PC-3 (cell line): Measurements from ENCODE around the gene SCAMP3. TPM values are rescaled to one million over a fixed set of nuclear protein-coding genes. Genes with fewer than 3 reads are reported as not detected.
"Not testable (repeated sequence)": the region's sequence is repeated elsewhere in the genome, so short reads cannot be mapped to it uniquely, and the experiment has no call there.

Experiments
- ATAC-seq: fragments of 200-7000 bp; cut with Tn5 transposase; 2 replicates; pipeline ENCODE4 v1.9.1; 2020; ENCODE audit warnings: mild to moderate bottlenecking, moderate library complexity
- BruUV-seq: library from RNA; stranded (reverse); fragments of 400-500 nt; replicated peaks from 2 replicates; lab custom pipeline; 2021; lab: Mats Ljungman, UMichigan
- CTCF ChIA-PET: fragments of 300-600 bp; sonication (Branson Sonifier 250); formaldehyde crosslinking; loops from one replicate; lab custom pipeline; 2022; ENCODE audit warnings: antibody characterized with exemption; lab: Charles Lee
- POLR2A ChIA-PET: fragments of 300-600 bp; sonication (Branson Sonifier 250); formaldehyde crosslinking; loops from one replicate; lab custom pipeline; 2022; ENCODE audit warnings: antibody characterized with exemption; ENCODE audit not compliant: unreplicated experiment; lab: Charles Lee
- DNase-seq: peaks from one replicate; pipeline ENCODE4 v3.0.0-alpha.2; 2015
- H2AFZ ChIP-seq: fragments of 300-600 bp; sonication (generic); 2 replicates; pipeline ENCODE4 v1.6.0; 2016; ENCODE audit warnings: antibody characterized with exemption, low read length
- H3F3A ChIP-seq: fragments of 300-600 bp; sonication (generic); one replicate; pipeline ENCODE4 v1.6.0; 2017; ENCODE audit warnings: antibody characterized with exemption, low read length, control low read depth, mild to moderate bottlenecking; ENCODE audit not compliant: unreplicated experiment
- H3K27ac ChIP-seq: fragments of 300-600 bp; sonication (generic); 2 replicates; pipeline ENCODE4 v1.5.1; 2016; ENCODE audit warnings: mild to moderate bottlenecking, low read length
- H3K27me3 ChIP-seq: fragments of 300-600 bp; sonication (generic); 2 replicates; pipeline ENCODE4 v1.6.1; 2016; ENCODE audit warnings: low read length, mixed read lengths
- H3K36me3 ChIP-seq: fragments of 300-600 bp; sonication (generic); 2 replicates; pipeline ENCODE4 v1.6.1; 2016; ENCODE audit warnings: low read depth, mixed run types, low read length, mixed read lengths
- H3K4me1 ChIP-seq: fragments of 300-600 bp; sonication (generic); 2 replicates; pipeline ENCODE4 v1.5.1; 2016; ENCODE audit warnings: low read length; ENCODE audit not compliant: insufficient read depth
- H3K4me2 ChIP-seq: fragments of 300-600 bp; sonication (generic); 2 replicates; pipeline ENCODE4 v1.6.0; 2016; ENCODE audit warnings: low read length
- H3K4me3 ChIP-seq: fragments of 300-600 bp; sonication (generic); 2 replicates; pipeline ENCODE4 v1.5.1; 2016; ENCODE audit warnings: mild to moderate bottlenecking, low read length, mixed read lengths
- H3K79me2 ChIP-seq: fragments of 300-600 bp; sonication (generic); 2 replicates; pipeline ENCODE4 v1.6.1; 2017; ENCODE audit warnings: low read length, mixed read lengths
- H3K9ac ChIP-seq: fragments of 300-600 bp; sonication (generic); 2 replicates; pipeline ENCODE4 v1.6.0; 2016; ENCODE audit warnings: mild to moderate bottlenecking, low read length
- H3K9me2 ChIP-seq: fragments of 300-600 bp; sonication (generic); replicated peaks from 2 replicates; pipeline ENCODE4 v1.6.1; 2016; ENCODE audit warnings: mixed run types, low read length, mixed read lengths
- H3K9me3 ChIP-seq: fragments of 300-600 bp; sonication (generic); 2 replicates; pipeline ENCODE4 v1.6.1; 2016; ENCODE audit warnings: low read length, mixed read lengths
- H4K20me1 ChIP-seq: fragments of 300-600 bp; sonication (generic); 2 replicates; pipeline ENCODE4 v1.6.1; 2016; ENCODE audit warnings: low read length, mixed read lengths
- CTCF ChIP-seq: fragments of 300-600 bp; sonication (generic); conservative IDR thresholded peaks from 2 replicates; pipeline ENCODE4 v1.5.1; 2017; ENCODE audit warnings: antibody characterized with exemption, low read depth, mild to moderate bottlenecking, low read length
- EZH2 ChIP-seq: fragments of 300-600 bp; sonication (generic); IDR thresholded peaks from one replicate; pipeline ENCODE4 v1.6.1; 2017; ENCODE audit warnings: antibody characterized with exemption, mild to moderate bottlenecking, low read length; ENCODE audit not compliant: unreplicated experiment
- EZH2phosphoT487 ChIP-seq: fragments of 300-600 bp; sonication (generic); IDR thresholded peaks from 2 replicates; pipeline ENCODE4 v1.6.1; 2018; ENCODE audit warnings: mild to moderate bottlenecking, antibody characterized with exemption, low read length, borderline replicate concordance
- intact Hi-C: fragments of 100-400 bp; cut with micrococcal nuclease; formaldehyde crosslinking; loops from 2 replicates; pipeline ENCODE4 v1.9.0; 2023
- total RNA-seq: library from RNA; depleted of rRNA; stranded (reverse); fragments of >200 nt; gene quantifications from 2 replicates; pipeline ENCODE4 v1.2.3, GENCODE V29; 2014

Gene SCAMP3
- total RNA-seq, 1 experiment from 2014 or later = 219 TPM

- no peak for ATAC-seq
- H2AFZ ChIP-seq = no peak overlapping the region
Measured at GRCh38 chr1:155219592-155220031, 42.5 kb downstream of the SCAMP3 start.

GRCh38 chr1:155218854-155219591 is 43.1 kb downstream of the SCAMP3 start:
- intact Hi-C loops = no loop called here
- Histone ChIP-seq H3K36me3 (no peaks in the 10 kb centered on the region), H3K4me1 (peaks cover 11% of the 10 kb centered on the region), H3K9ac (no peak overlapping the region), H3K9me3 (no peaks in the 10 kb centered on the region), H3K27me3 (no peaks in the 10 kb centered on the region), H3K4me2 (no peak overlapping the region), H2AFZ (no peak overlapping the region), H3K9me2 (no peaks in the 10 kb centered on the region), H3F3A (no peaks in the 10 kb centered on the region), H4K20me1 (no peaks in the 10 kb centered on the region), H3K27ac (no peak overlapping the region), H3K79me2 (peaks cover 3% of the 10 kb centered on the region; the same call in 1 of the 2 replicates), H3K4me3 (no peak overlapping the region)
- DNase-seq (peak; percentile 35), ATAC-seq (no peak)
- no peak for TF ChIP-seq EZH2
- no peak for TF ChIP-seq EZH2phosphoT487
- no peak for TF ChIP-seq CTCF
- ChIA-PET POLR2A (no interaction called here), CTCF (no interaction called here)
- BruUV-seq = no TSS peak

More at GRCh38 chr1:155219592-155220031, 42.5 kb downstream of the SCAMP3 start:
- no peaks in the 10 kb centered on the region for H4K20me1 ChIP-seq
- H3K9me2 ChIP-seq = no peaks in the 10 kb centered on the region
- H3K4me2 ChIP-seq = no peak overlapping the region
- H3K4me3 ChIP-seq = no peak overlapping the region
- H3K9ac ChIP-seq = no peak overlapping the region
- H3K27ac ChIP-seq = no peak overlapping the region
- POLR2A ChIA-PET = no interaction called here
- H3K27me3 ChIP-seq = no peaks in the 10 kb centered on the region
- intact Hi-C loops = no loop called here
- H3K79me2 ChIP-seq = peaks cover 7% of the 10 kb centered on the region; the same call in 1 of the 2 replicates
- H3K36me3 ChIP-seq = no peaks in the 10 kb centered on the region
- no peaks in the 10 kb centered on the region for H3F3A ChIP-seq
- BruUV-seq = no TSS peak
- no peak for TF ChIP-seq CTCF
- no peak for TF ChIP-seq EZH2phosphoT487
- no peak for TF ChIP-seq EZH2
- DNase-seq = no peak
- CTCF ChIA-PET = no interaction called here
- H3K4me1 ChIP-seq = peaks cover 17% of the 10 kb centered on the region
- no peaks in the 10 kb centered on the region for H3K9me3 ChIP-seq

- H3K79me2 ChIP-seq, DNase-seq, POLR2A ChIA-PET, H4K20me1 ChIP-seq, ATAC-seq, H3K4me2 ChIP-seq, H3K4me1 ChIP-seq, H3K9ac ChIP-seq, H3K4me3 ChIP-seq, BruUV-seq, H3K9me3 ChIP-seq, intact Hi-C loops, H3K27ac ChIP-seq, CTCF ChIA-PET, H3K27me3 ChIP-seq, H2AFZ ChIP-seq, H3K36me3 ChIP-seq, H3K9me2 ChIP-seq, H3F3A ChIP-seq: not testable (repeated sequence)
Measured at GRCh38 chr1:155214702-155215101, 47.5 kb downstream of the SCAMP3 start.

- H3F3A ChIP-seq, H4K20me1 ChIP-seq, BruUV-seq, H3K36me3 ChIP-seq, ATAC-seq, H3K9ac ChIP-seq, POLR2A ChIA-PET, H3K27ac ChIP-seq, H3K4me3 ChIP-seq, DNase-seq, intact Hi-C loops, CTCF ChIA-PET, H3K9me3 ChIP-seq, H3K4me2 ChIP-seq, H3K9me2 ChIP-seq, H3K27me3 ChIP-seq, H2AFZ ChIP-seq: not testable (repeated sequence)
- peaks cover 12% of the 10 kb centered on the region for H3K79me2 ChIP-seq
- H3K4me1 ChIP-seq = peaks cover 24% of the 10 kb centered on the region
Measured at GRCh38 chr1:155212051-155212440, 50.1 kb downstream of the SCAMP3 start.

GRCh38 chr1:155211381-155212050 is 50.6 kb downstream of the SCAMP3 start:
- POLR2A ChIA-PET, H3K9ac ChIP-seq, H3K27me3 ChIP-seq, H3F3A ChIP-seq, CTCF ChIA-PET, H4K20me1 ChIP-seq, ATAC-seq, BruUV-seq, DNase-seq, H3K9me2 ChIP-seq, H3K36me3 ChIP-seq, H3K4me2 ChIP-seq, H3K4me3 ChIP-seq, H3K27ac ChIP-seq, intact Hi-C loops, H3K9me3 ChIP-seq, H2AFZ ChIP-seq: not testable (repeated sequence)
- Histone ChIP-seq H3K4me1 (peaks cover 26% of the 10 kb centered on the region), H3K79me2 (peaks cover 12% of the 10 kb centered on the region)
